Loucy (cell line): ENCODE data around the gene VPS13A.

Experiments
- H2AFZ ChIP-seq: fragments of 200-600 bp; sonication (generic); 2 replicates; pipeline ENCODE4 v1.6.0; 2016; ENCODE audit warnings: antibody characterized with exemption, mild to moderate bottlenecking, low read length, moderate library complexity
- H3F3A ChIP-seq: fragments of 200-600 bp; 2 replicates; pipeline ENCODE4 v1.6.0; 2016; ENCODE audit warnings: antibody characterized with exemption, low read depth, mild to moderate bottlenecking
- H3K27me3 ChIP-seq: fragments of 200-600 bp; sonication (generic); 2 replicates; pipeline ENCODE4 v1.6.1; 2014; ENCODE audit warnings: low read length, mild to moderate bottlenecking; ENCODE audit not compliant: insufficient read depth, poor library complexity, severe bottlenecking
- H3K36me3 ChIP-seq: fragments of 200-600 bp; sonication (generic); 2 replicates; pipeline ENCODE4 v1.6.1; 2016; ENCODE audit warnings: low read length; ENCODE audit not compliant: insufficient read depth
- H3K4me1 ChIP-seq: fragments of 200-600 bp; sonication (generic); 2 replicates; pipeline ENCODE4 v1.5.1; 2014; ENCODE audit warnings: low read length, mild to moderate bottlenecking; ENCODE audit not compliant: insufficient read depth, poor library complexity, severe bottlenecking
- H3K4me2 ChIP-seq: fragments of 200-600 bp; sonication (generic); 2 replicates; pipeline ENCODE4 v1.6.0; 2014; ENCODE audit warnings: antibody characterized with exemption, low read length, low read depth, mild to moderate bottlenecking; ENCODE audit not compliant: poor library complexity, severe bottlenecking
- H3K4me3 ChIP-seq: fragments of 200-600 bp; sonication (generic); 2 replicates; pipeline ENCODE4 v1.5.1; 2014; ENCODE audit warnings: low read length, mild to moderate bottlenecking, mixed read lengths; ENCODE audit not compliant: poor library complexity, severe bottlenecking
- H3K79me2 ChIP-seq: fragments of 200-600 bp; sonication (generic); 2 replicates; pipeline ENCODE4 v1.6.1; 2014; ENCODE audit warnings: low read length; ENCODE audit not compliant: insufficient read depth
- H3K9ac ChIP-seq: fragments of 200-600 bp; sonication (generic); 2 replicates; pipeline ENCODE4 v1.6.0; 2014; ENCODE audit warnings: mild to moderate bottlenecking, low read depth, low read length, moderate library complexity; ENCODE audit not compliant: poor library complexity, severe bottlenecking
- H3K9me2 ChIP-seq: fragments of 200-600 bp; sonication (generic); replicated peaks from 2 replicates; pipeline ENCODE4 v1.6.1; 2016; ENCODE audit warnings: low read depth, low read length, mixed read lengths
- H3K9me3 ChIP-seq: fragments of 200-600 bp; sonication (generic); 2 replicates; pipeline ENCODE4 v1.6.1; 2014; ENCODE audit warnings: mild to moderate bottlenecking, antibody characterized with exemption, low read length, low read depth; ENCODE audit not compliant: insufficient read depth
- H4K20me1 ChIP-seq: fragments of 200-600 bp; sonication (generic); 2 replicates; pipeline ENCODE4 v1.6.0; 2014; ENCODE audit warnings: antibody characterized with exemption, low read length, mild to moderate bottlenecking; ENCODE audit not compliant: insufficient read depth, poor library complexity, severe bottlenecking
- CTCF ChIP-seq: fragments of 200-600 bp; sonication (generic); conservative IDR thresholded peaks from 2 replicates; pipeline ENCODE4 v1.5.1; 2014; ENCODE audit warnings: mild to moderate bottlenecking, antibody characterized with exemption, low read length
- EZH2phosphoT487 ChIP-seq: fragments of 200-600 bp; IDR thresholded peaks from 2 replicates; pipeline ENCODE4 v1.6.1; 2018; ENCODE audit warnings: antibody characterized with exemption, mild to moderate bottlenecking, moderate library complexity, borderline replicate concordance

VPS13A gene

GRCh38 chr9:77133011-77133410 is 44.3 kb upstream of the VPS13A start:
- no peaks in the 10 kb centered on the region for H3K27me3 ChIP-seq
- H4K20me1 ChIP-seq, result no peaks in the 10 kb centered on the region
- H3K4me3 ChIP-seq, result no peak overlapping the region
- H3K36me3 ChIP-seq, result no peaks in the 10 kb centered on the region
- H2AFZ ChIP-seq, result no peak overlapping the region
- H3K9ac ChIP-seq, result no peak overlapping the region
- H3K4me1 ChIP-seq, result peaks cover 7% of the 10 kb centered on the region
- H3K9me3 ChIP-seq, result no peaks in the 10 kb centered on the region
- no peaks in the 10 kb centered on the region for H3F3A ChIP-seq
- no peaks in the 10 kb centered on the region for H3K79me2 ChIP-seq
- no peak for TF ChIP-seq EZH2phosphoT487
- TF ChIP-seq CTCF, result no peak
- H3K4me2 ChIP-seq, result no peak overlapping the region
- no peaks in the 10 kb centered on the region for H3K9me2 ChIP-seq

DNA sequence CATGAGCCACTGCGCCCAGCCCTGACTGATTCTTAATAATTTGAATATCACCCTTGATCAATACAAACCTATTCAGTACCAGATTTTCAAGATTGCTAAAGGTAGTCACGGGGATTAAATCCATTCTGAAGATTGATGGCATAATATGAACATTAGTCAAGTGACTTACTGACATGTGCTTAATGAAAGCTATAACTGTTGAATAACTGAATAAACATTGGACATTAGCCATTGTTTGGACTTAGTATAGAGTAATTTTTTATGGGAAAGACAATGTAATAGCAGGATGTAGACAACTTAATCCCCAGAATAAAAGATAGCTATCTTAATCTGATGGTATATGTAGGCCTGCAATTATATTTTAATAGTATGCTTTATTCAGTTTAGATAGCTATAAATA is 35.0 kb upstream of the VPS13A start:
- Histone ChIP-seq H3K36me3 (no peaks in the 10 kb centered on the region), H2AFZ (no peak overlapping the region), H3K4me2 (no peak overlapping the region), H3K9ac (no peak overlapping the region), H3K4me1 (no peaks in the 10 kb centered on the region), H3K9me3 (no peaks in the 10 kb centered on the region), H3F3A (no peaks in the 10 kb centered on the region), H3K79me2 (no peaks in the 10 kb centered on the region), H3K4me3 (no peak overlapping the region), H3K27me3 (no peaks in the 10 kb centered on the region), H4K20me1 (no peaks in the 10 kb centered on the region), H3K9me2 (no peaks in the 10 kb centered on the region)
- TF ChIP-seq EZH2phosphoT487 (no peak), CTCF (no peak)

DNA sequence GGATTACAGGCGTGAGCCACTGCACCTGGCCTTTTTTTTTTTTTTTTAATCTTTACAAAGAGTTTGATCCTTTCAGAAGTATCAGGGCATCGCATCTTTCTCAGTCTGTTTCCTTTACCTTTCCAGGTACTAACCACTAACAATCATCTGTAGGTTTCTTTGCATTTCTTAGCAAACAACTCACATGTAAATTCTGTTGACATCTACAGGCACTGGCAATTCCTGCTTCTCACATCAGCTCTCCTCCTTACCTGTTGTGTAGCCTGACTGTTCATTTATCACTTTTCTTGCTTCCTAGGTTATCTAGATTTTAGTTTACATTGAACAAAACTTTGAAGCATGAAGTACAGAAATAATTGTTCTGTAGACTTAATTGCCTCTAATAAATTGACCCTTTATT is 27.5 kb upstream of the VPS13A start:
- no peaks in the 10 kb centered on the region for H3K9me3 ChIP-seq
- no peaks in the 10 kb centered on the region for H3K9me2 ChIP-seq
- H3K79me2 ChIP-seq, result no peaks in the 10 kb centered on the region
- no peaks in the 10 kb centered on the region for H4K20me1 ChIP-seq
- no peak overlapping the region for H3K9ac ChIP-seq
- no peaks in the 10 kb centered on the region for H3K27me3 ChIP-seq
- no peaks in the 10 kb centered on the region for H3K36me3 ChIP-seq
- TF ChIP-seq CTCF (no peak), EZH2phosphoT487 (no peak)
- no peaks in the 10 kb centered on the region for H3F3A ChIP-seq
- H3K4me2 ChIP-seq, result no peak overlapping the region
- H2AFZ ChIP-seq, result peak overlapping the region; percentile 21; the same call in 1 of the 2 replicates
- no peaks in the 10 kb centered on the region for H3K4me1 ChIP-seq
- no peak overlapping the region for H3K4me3 ChIP-seq
